Measurements from ENCODE around the gene PSMB3.

PSMB3 gene

GRCh38 chr17:38715216-38715943 is 37.2 kb upstream of the PSMB3 start:
- H3K9me3 ChIP-seq (ENCODE audit: severe bottlenecking), result no peaks in the 10 kb centered on the region
- no peak for TF ChIP-seq CTCF (IDR thresholded peaks at IDR 0.05; ENCODE audit: low read depth, low read length)
- DNase-seq, result no peak
- no peak overlapping the region for H3K4me3 ChIP-seq (ENCODE audit: low read depth, low read length)
- no peak overlapping the region for H3K27ac ChIP-seq
- no peaks in the 10 kb centered on the region for H3K27me3 ChIP-seq (ENCODE audit: insufficient read depth, low read depth, severe bottlenecking)
- H3K36me3 ChIP-seq, result peaks cover 91% of the 10 kb centered on the region

GRCh38 chr17:38716368-38717005 is 36.1 kb upstream of the PSMB3 start:
- TF ChIP-seq CTCF (IDR thresholded peaks at IDR 0.05; ENCODE audit: low read depth, low read length), result no peak
- Histone ChIP-seq H3K9me3 (ENCODE audit: severe bottlenecking) (no peaks in the 10 kb centered on the region), H3K27ac (no peak overlapping the region), H3K27me3 (ENCODE audit: insufficient read depth, low read depth, severe bottlenecking) (no peaks in the 10 kb centered on the region), H3K36me3 (peaks cover 92% of the 10 kb centered on the region), H3K4me3 (ENCODE audit: low read depth, low read length) (no peak overlapping the region)
- no peak for DNase-seq

DNA sequence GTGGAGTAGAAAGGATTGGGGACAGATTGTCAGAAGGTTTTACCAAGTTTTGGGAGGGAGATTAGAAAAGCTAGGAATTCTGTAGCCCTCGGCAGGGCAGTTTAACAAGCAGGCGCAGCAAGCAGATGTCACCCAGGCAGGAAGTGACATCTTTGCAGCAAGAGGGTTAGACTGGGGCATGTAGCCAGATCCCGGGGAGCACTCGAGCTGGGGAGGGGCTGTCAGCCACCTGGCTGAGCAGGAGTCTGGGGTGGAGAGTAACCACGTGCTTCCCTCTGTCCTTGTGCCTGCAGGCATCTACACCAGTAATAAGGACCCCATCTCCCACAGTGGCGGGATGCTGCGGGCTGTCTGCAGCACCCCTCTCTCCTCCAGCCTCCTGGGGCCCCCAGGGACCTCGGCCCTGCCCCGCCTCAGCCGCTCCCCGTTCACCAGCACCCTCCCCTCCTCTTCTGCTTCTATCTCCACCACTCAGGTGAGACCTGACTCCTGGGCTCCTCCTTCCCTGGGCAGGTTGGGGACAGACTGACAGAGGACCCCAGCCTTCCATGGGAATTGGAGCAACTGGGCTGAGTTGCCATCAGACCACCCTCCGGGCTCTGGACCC is 35.3 kb upstream of the PSMB3 start:
- H3K4me3 ChIP-seq (ENCODE audit: low read depth, low read length), result no peak overlapping the region
- peaks cover 88% of the 10 kb centered on the region for H3K36me3 ChIP-seq
- TF ChIP-seq CTCF (IDR thresholded peaks at IDR 0.05; ENCODE audit: low read depth, low read length), result no peak
- no peaks in the 10 kb centered on the region for H3K27me3 ChIP-seq (ENCODE audit: insufficient read depth, low read depth, severe bottlenecking)
- no peak overlapping the region for H3K27ac ChIP-seq
- no peaks in the 10 kb centered on the region for H3K9me3 ChIP-seq (ENCODE audit: severe bottlenecking)
- DNase-seq, result no peak

DNA sequence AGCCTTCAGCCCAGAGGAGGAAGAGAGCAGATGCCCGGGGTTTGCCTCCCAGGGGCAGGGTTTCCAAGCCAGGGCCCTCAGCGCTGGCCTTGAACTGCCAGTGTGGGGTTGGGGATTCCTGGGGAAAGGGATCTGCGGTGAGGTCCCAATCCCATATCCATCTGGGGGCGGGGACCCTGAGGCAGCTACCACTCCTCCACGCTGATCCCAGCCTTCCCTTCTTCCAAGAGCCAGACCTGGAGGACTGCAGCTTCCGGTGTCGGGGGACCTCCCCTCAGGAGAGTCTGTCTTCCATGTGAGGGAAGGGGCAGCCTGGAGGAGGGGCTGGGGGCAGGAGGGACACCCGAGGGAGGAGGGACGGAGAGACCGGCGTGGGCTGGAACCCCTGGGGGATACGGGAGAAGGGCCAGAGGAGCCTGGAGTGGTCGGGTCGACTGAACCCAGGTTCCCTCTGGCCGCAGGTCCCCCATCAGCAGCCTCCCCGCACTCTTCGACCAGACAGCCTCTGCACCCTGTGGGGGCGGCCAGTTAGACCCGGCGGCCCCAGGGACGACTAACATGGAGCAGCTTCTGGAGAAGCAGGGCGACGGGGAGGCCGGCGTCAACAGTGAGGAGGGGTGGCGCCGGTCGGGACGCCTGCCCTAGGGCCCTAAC is 33.1 kb upstream of the PSMB3 start:
- TF ChIP-seq CTCF (IDR thresholded peaks at IDR 0.05; ENCODE audit: low read depth, low read length), result no peak
- Histone ChIP-seq H3K4me3 (ENCODE audit: low read depth, low read length) (no peak overlapping the region), H3K36me3 (peaks cover 84% of the 10 kb centered on the region), H3K27ac (no peak overlapping the region), H3K27me3 (ENCODE audit: insufficient read depth, low read depth, severe bottlenecking) (no peaks in the 10 kb centered on the region), H3K9me3 (ENCODE audit: severe bottlenecking) (no peaks in the 10 kb centered on the region)
- DNase-seq, result no peak

GRCh38 chr17:38719943-38720641 is 32.4 kb upstream of the PSMB3 start:
- Histone ChIP-seq H3K36me3 (peaks cover 84% of the 10 kb centered on the region), H3K4me3 (ENCODE audit: low read depth, low read length) (no peak overlapping the region), H3K27ac (no peak overlapping the region), H3K27me3 (ENCODE audit: insufficient read depth, low read depth, severe bottlenecking) (no peaks in the 10 kb centered on the region), H3K9me3 (ENCODE audit: severe bottlenecking) (no peaks in the 10 kb centered on the region)
- DNase-seq, result no peak
- no peak for TF ChIP-seq CTCF (IDR thresholded peaks at IDR 0.05; ENCODE audit: low read depth, low read length)
